B cell (primary cell): ENCODE results near the gene PANK4. TPM values are rescaled to one million over a fixed set of nuclear protein-coding genes. Genes with fewer than 3 reads are reported as not detected.

ENCODE experiments used
- ATAC-seq: fragments of 200-7000 bp; cut with Tn5 transposase; one replicate; pipeline ENCODE4 v1.10.0; 2021; ENCODE audit warnings: low read depth, mild to moderate bottlenecking, moderate number of reproducible peaks, moderate library complexity
- CTCF ChIA-PET: fragments of 350-600 bp; sonication (Branson Sonifier 250); formaldehyde crosslinking; loops from one replicate; lab custom pipeline; 2021; ENCODE audit warnings: antibody characterized with exemption, inconsistent platforms; lab: Charles Lee
- POLR2A ChIA-PET: fragments of 350-600 bp; sonication (Branson Sonifier 250); formaldehyde crosslinking; loops from one replicate; lab custom pipeline; 2021; ENCODE audit warnings: antibody characterized with exemption; lab: Charles Lee
- DNase-seq: peaks from one replicate; pipeline ENCODE4 v3.0.0; 2013
- H2AFZ ChIP-seq: 2 replicates; pipeline ENCODE4 v1.6.1; 2012; ENCODE audit warnings: mild to moderate bottlenecking, low read depth, low read length; ENCODE audit not compliant: insufficient read depth, poor library complexity, severe bottlenecking
- H3K27ac ChIP-seq, 2 donors: 1 replicate in 1 of 2; 2 replicates in 1 of 2; pipeline ENCODE4 v1.5.1; 2012 to 2013; ENCODE audit warnings: low read length in 2 of 2, mild to moderate bottlenecking in 2 of 2, moderate library complexity in 1 of 2
- H3K27me3 ChIP-seq, 4 experiments: fragments of 200-600 bp in 1 of 4; sonication (generic) in 1 of 4; replicated peaks in 1 of 4; 1 replicate in 2 of 4; 2 replicates in 2 of 4; pipeline versions ENCODE4 v1.6.1 to v1.7.0; 2013 to 2016; ENCODE audit warnings: low read length in 3 of 4, mild to moderate bottlenecking in 2 of 4, mixed read lengths in 1 of 4, moderate library complexity in 1 of 4; ENCODE audit not compliant: insufficient read depth in 4 of 4, control insufficient read depth in 3 of 4; ENCODE audit errors: control extremely low read depth in 1 of 4
- H3K36me3 ChIP-seq, 2 experiments: replicated peaks in 1 of 2; 1 replicate in 1 of 2; 2 replicates in 1 of 2; pipeline versions ENCODE4 v1.6.1 to v1.7.1; 2013; ENCODE audit warnings: low read length in 1 of 2; ENCODE audit not compliant: insufficient read depth in 2 of 2, control insufficient read depth in 1 of 2; ENCODE audit errors: control extremely low read depth in 1 of 2, extremely low read depth in 1 of 2
- H3K4me1 ChIP-seq, 2 donors: fragments of 200-600 bp in 1 of 2; sonication (generic) in 1 of 2; 1 replicate in 1 of 2; 2 replicates in 1 of 2; pipeline versions ENCODE4 v1.5.1 to v1.6.1; 2013 to 2017; ENCODE audit warnings: low read length in 2 of 2; ENCODE audit not compliant: control insufficient read depth in 2 of 2, insufficient read depth in 2 of 2
- H3K4me2 ChIP-seq: replicated peaks from 2 replicates; pipeline ENCODE3; 2012; ENCODE audit warnings: mild to moderate bottlenecking, low read depth, low read length; ENCODE audit not compliant: poor library complexity, severe bottlenecking
- H3K4me3 ChIP-seq, 5 experiments: fragments of 200-600 bp in 1 of 5; sonication (generic) in 1 of 5; 1 replicate in 3 of 5; 2 replicates in 2 of 5; pipeline versions ENCODE4 v1.5.1 to v1.7.0; 2011 to 2016; ENCODE audit warnings: low read length in 4 of 5, mild to moderate bottlenecking in 4 of 5, low read depth in 2 of 5, control low read depth in 1 of 5, moderate library complexity in 1 of 5; ENCODE audit not compliant: insufficient read depth in 1 of 5; ENCODE audit errors: control extremely low read depth in 1 of 5, extremely low read depth in 1 of 5
- H3K79me2 ChIP-seq: fragments of 200-600 bp; sonication (generic); one replicate; pipeline ENCODE4 v1.6.0; 2016; ENCODE audit warnings: low read length; ENCODE audit not compliant: control insufficient read depth, insufficient read depth
- H3K9ac ChIP-seq: fragments of 200-600 bp; sonication (generic); 2 replicates; pipeline ENCODE4 v1.6.1; 2017; ENCODE audit warnings: mild to moderate bottlenecking, low read length, moderate library complexity
- H3K9me3 ChIP-seq, 3 donors: one replicate each; pipeline versions ENCODE4 v1.6.1 to v1.7.1; 2013; ENCODE audit warnings: low read length in 2 of 3; ENCODE audit not compliant: control insufficient read depth in 2 of 3, insufficient read depth in 1 of 3; ENCODE audit errors: control extremely low read depth in 1 of 3
- H4K20me1 ChIP-seq: 2 replicates; pipeline ENCODE4 v1.6.0; 2012; ENCODE audit warnings: mild to moderate bottlenecking, low read length; ENCODE audit not compliant: insufficient read depth, control insufficient read depth, poor library complexity, severe bottlenecking
- H3K27ac Mint-ChIP-seq: one replicate; pipeline ENCODE4 v1.8.0; 2021; ENCODE audit warnings: mixed read lengths
- H3K27me3 Mint-ChIP-seq: one replicate; pipeline ENCODE4 v1.8.0; 2021; ENCODE audit warnings: mixed read lengths
- H3K4me1 Mint-ChIP-seq: one replicate; pipeline ENCODE4 v1.8.0; 2021; ENCODE audit warnings: mixed read lengths
- H3K4me3 Mint-ChIP-seq: one replicate; pipeline ENCODE4 v1.8.0; 2021; ENCODE audit warnings: mixed read lengths
- H3K9me3 Mint-ChIP-seq: one replicate; pipeline ENCODE4 v1.8.0; 2022; ENCODE audit warnings: mixed read lengths; ENCODE audit not compliant: insufficient read depth
- CTCF ChIP-seq: fragments of 200-600 bp; IDR thresholded peaks from one replicate; pipeline ENCODE4 v1.8.0; 2022; ENCODE audit warnings: antibody characterized with exemption, mild to moderate bottlenecking
- EZH2 ChIP-seq: IDR thresholded peaks from 2 replicates; pipeline ENCODE4 v1.6.1; 2012; ENCODE audit warnings: borderline replicate concordance, low read depth, mild to moderate bottlenecking, moderate library complexity, low read length; ENCODE audit not compliant: insufficient read depth, poor library complexity, severe bottlenecking
- WGBS: methylation state at CpG from one replicate; pipeline ENCODE4 v1.1.5; 2013; ENCODE audit warnings: missing lambda C conversion rate; ENCODE audit not compliant: insufficient coverage; 5-methylcytosine and 5-hydroxymethylcytosine counted together
- intact Hi-C: fragments of 100-400 bp; cut with micrococcal nuclease; formaldehyde crosslinking; loops from one replicate; pipeline ENCODE4 v1.10.0; 2022
- polyA plus RNA-seq: library from polyadenylated mRNA; depleted of rRNA; stranded (reverse); fragments of >200 nt; gene quantifications from 2 replicates; pipeline ENCODE4 v1.2.3, GENCODE V29; 2012
- total RNA-seq, 2 donors: library from RNA; stranded (reverse); fragments of 120-200 nt in 1 of 2; gene quantifications; 1 replicate in 1 of 2; 2 replicates in 1 of 2; pipeline versions ENCODE4 v1.2.3 to v1.2.4, GENCODE V29; 2013 to 2022

Gene PANK4
- total and polyA plus RNA-seq, 2 donors (not counting 1 experiment from before 2014, with no cell fraction given), result 38.0 to 80.5 TPM

- DNase-seq (no peak), ATAC-seq (no peak)
- Histone ChIP-seq H3K27me3 (no peaks in the 10 kb centered on the region), H4K20me1 (no peaks in the 10 kb centered on the region), H3K79me2 (no peaks in the 10 kb centered on the region), H3K27ac (no peak within 1 kb of the TSS), H3K9me3 (no peaks in the 10 kb centered on the region), H3K4me1 (peaks cover under 1 to 6% of the 10 kb centered on the region in 2 donors), H2AFZ (no peak within 1 kb of the TSS), H3K36me3 (no peaks in the 10 kb centered on the region), H3K4me2 (no peak within 1 kb of the TSS), H3K9ac (no peak within 1 kb of the TSS), H3K4me3 (no peak within 1 kb of the TSS)
- Mint-ChIP-seq H3K27ac (no peak within 1 kb of the TSS), H3K4me1 (peaks cover 6% of the 10 kb centered on the region), H3K9me3 (no peaks in the 10 kb centered on the region), H3K27me3 (no peaks in the 10 kb centered on the region), H3K4me3 (no peak within 1 kb of the TSS)
- TF ChIP-seq EZH2, result no peak
- TF ChIP-seq CTCF, result no peak
- ChIA-PET CTCF (no interaction called here), POLR2A (no interaction called here)
- intact Hi-C loops, result no loop called here
- 88% methylated on average over 34 of the region's 34 CpGs for WGBS
Observed at GRCh38 chr1:2476061-2476999, 50.1 kb downstream of the PANK4 start, which contains the start of gene PLCH2. TSS of gene PLCH2 (plus strand) at chr1:2476289. CDS start at chr1:2476589, 300 bp downstream.

DNA sequence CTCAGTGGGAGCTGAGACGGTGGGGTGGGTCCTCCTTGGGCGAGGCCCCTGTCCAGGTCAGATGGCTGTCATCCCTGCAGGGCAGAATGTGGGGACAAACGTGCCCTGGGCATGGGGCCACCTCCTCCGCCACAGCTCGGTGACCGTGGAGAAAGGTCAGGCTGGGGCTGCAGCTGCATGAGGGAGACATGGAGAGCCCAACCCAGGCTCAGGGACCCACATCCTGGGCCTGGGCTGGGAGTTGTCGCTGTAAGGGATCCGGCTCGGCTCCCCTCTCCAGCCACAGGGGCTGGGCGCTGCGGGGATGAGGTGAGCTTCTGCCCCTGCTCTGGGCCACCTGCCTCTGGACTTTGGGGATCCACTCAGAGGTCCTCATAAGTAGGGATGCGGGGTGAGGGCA lies 50.8 kb downstream of the PANK4 start:
- Histone ChIP-seq H3K4me2 (no peak overlapping the region), H3K9ac (no peak overlapping the region), H3K4me3 (no peak overlapping the region), H3K27me3 (no peaks in the 10 kb centered on the region), H4K20me1 (no peaks in the 10 kb centered on the region), H3K27ac (no peak overlapping the region), H3K36me3 (no peaks in the 10 kb centered on the region), H3K4me1 (peaks cover 8 to 10% of the 10 kb centered on the region in 2 donors), H2AFZ (no peak overlapping the region), H3K79me2 (no peaks in the 10 kb centered on the region), H3K9me3 (no peaks in the 10 kb centered on the region)
- no peaks in the 10 kb centered on the region for H3K9me3 Mint-ChIP-seq
- DNase-seq, result no peak
- H3K27me3 Mint-ChIP-seq, result no peaks in the 10 kb centered on the region
- POLR2A ChIA-PET, result no interaction called here
- H3K4me1 Mint-ChIP-seq, result peaks cover 5% of the 10 kb centered on the region
- no peak for ATAC-seq
- intact Hi-C loops, result no loop called here
- TF ChIP-seq EZH2 (no peak), CTCF (no peak)
- H3K27ac Mint-ChIP-seq, result no peak overlapping the region
- H3K4me3 Mint-ChIP-seq, result no peak overlapping the region
- CTCF ChIA-PET, result no interaction called here
- WGBS, result 94% methylated on average over 12 of the region's 12 CpGs
